ENCODE data around the gene NOXRED1. TPM values are rescaled to one million over a fixed set of nuclear protein-coding genes. Genes with fewer than 3 reads are reported as not detected.
A peak's percentile ranks its signal among the peaks of the same experiment; 100 is the strongest.

The NOXRED1 gene
- total RNA-seq, 4 donors from 2014 or later, result 0.15 to 0.63 (median 0.40) TPM

DNA sequence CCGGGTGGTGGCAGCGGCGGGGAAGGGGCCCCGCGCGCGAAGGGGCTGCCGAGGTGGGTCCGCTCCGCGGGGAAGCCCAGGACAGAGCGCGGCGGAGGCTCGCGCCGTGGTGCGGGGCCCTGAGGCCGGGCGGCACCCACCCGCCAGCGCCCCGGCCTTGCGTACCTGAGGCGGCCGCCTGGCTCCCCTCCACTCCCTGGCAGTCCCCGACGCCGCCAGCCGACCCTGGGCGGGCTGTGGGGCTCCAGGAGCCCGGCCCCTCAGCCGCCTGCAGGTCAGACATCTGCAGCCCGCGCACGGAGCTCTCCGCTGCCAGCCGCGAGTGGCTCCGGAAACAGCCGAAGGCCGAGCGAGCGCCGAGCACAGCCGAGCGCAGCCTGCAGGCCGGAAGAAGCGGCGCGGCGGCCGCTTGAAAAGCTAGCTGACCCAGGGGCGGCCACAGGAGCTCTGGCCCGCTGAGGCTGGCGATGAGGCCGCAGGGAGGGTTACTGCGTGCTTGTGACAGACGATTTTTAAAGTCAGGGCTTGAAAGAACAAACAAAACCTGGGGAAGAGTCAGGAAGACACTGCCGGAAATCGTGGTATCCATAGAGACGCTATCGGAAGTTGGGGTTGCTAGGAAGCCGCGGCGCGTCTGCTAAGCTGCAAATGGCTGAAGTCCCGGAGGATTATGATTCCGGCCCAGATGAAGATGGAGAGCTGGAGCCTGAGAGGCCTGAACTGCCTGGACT lies 46.4 kb downstream of the NOXRED1 start, which contains the start of the genes SAMD15 and TMED8:
Gene SAMD15 (plus strand): TSS at position 609 of the 731 bp plus-strand sequence. CDS start 40 bp downstream, at position 649.
Gene TMED8 (minus strand): TSS at position 324 of the 731 bp plus-strand sequence. CDS start 41 bp downstream, at position 283.
- H3K4me3 ChIP-seq (ENCODE audit: low read depth, poor library complexity, severe bottlenecking), result peak within 1 kb of the TSS; percentile 71
- TF ChIP-seq, protein P1, sequence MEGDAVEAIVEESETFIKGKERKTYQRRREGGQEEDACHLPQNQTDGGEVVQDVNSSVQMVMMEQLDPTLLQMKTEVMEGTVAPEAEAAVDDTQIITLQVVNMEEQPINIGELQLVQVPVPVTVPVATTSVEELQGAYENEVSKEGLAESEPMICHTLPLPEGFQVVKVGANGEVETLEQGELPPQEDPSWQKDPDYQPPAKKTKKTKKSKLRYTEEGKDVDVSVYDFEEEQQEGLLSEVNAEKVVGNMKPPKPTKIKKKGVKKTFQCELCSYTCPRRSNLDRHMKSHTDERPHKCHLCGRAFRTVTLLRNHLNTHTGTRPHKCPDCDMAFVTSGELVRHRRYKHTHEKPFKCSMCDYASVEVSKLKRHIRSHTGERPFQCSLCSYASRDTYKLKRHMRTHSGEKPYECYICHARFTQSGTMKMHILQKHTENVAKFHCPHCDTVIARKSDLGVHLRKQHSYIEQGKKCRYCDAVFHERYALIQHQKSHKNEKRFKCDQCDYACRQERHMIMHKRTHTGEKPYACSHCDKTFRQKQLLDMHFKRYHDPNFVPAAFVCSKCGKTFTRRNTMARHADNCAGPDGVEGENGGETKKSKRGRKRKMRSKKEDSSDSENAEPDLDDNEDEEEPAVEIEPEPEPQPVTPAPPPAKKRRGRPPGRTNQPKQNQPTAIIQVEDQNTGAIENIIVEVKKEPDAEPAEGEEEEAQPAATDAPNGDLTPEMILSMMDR (IDR thresholded peaks at IDR 0.05), result no peak
- no peak for TF ChIP-seq POLR2A (IDR thresholded peaks at IDR 0.05)
- DNase-seq (ENCODE audit: low spot score in 2 of 2), result peak; percentile 69 to 95
- intact Hi-C loops (cut with DNase I; ENCODE audit: low total_unique reads), result no loop called here
- WGBS, 2 donors, result 1% methylated on average over 16 to 55 of the region's 69 CpGs

DNA sequence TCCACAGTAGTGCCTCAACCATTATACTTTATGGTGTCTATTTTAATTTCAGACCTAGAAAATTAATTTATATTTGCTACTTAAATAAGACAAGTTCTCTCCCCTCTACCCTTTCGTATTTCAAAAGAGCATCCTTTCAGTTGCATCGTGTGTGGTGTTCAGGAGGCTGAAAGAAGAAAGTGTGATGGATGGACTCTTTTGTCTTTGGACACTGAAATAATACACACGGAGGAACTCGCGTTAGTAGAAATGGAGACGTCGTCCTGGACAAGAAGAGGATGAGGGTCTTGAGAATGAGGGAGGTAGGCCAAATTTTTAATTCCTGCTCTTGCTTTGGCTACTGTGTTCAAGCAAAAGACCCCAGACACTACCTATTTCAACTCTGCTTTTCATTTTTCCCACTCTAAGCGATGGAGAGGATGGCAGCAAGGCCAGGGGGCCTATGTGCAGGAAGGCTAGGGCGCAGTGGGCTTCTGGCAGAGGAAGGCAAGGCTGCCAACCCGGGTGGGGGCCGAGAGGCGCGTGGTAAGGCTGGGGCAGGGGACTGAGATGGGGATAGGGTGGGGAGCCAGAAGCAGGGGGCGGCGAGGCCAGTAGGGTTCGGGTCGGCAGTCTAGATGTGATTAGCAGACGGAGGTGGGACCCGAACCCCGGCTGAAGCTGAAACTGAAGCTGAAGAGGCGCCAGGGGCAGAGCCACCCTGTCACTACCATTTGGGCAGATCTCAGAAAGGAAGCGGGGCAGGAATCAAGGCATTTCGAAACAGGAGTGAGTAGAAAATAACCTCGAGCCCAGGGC lies 47.2 kb downstream of the NOXRED1 start:
- peak overlapping the region; percentile 71 for H3K4me3 ChIP-seq (ENCODE audit: low read depth, poor library complexity, severe bottlenecking)
- intact Hi-C loops (cut with DNase I; ENCODE audit: low total_unique reads), result no loop called here
- 9 to 14% methylated on average over 22 to 24 of the region's 24 CpGs for WGBS, 2 donors
- DNase-seq (ENCODE audit: low spot score in 2 of 2), result peak in 1 of 2 donors; percentile 19
- TF ChIP-seq, protein P1 (IDR thresholded peaks at IDR 0.05), result no peak
- no peak for TF ChIP-seq POLR2A (IDR thresholded peaks at IDR 0.05)

DNA sequence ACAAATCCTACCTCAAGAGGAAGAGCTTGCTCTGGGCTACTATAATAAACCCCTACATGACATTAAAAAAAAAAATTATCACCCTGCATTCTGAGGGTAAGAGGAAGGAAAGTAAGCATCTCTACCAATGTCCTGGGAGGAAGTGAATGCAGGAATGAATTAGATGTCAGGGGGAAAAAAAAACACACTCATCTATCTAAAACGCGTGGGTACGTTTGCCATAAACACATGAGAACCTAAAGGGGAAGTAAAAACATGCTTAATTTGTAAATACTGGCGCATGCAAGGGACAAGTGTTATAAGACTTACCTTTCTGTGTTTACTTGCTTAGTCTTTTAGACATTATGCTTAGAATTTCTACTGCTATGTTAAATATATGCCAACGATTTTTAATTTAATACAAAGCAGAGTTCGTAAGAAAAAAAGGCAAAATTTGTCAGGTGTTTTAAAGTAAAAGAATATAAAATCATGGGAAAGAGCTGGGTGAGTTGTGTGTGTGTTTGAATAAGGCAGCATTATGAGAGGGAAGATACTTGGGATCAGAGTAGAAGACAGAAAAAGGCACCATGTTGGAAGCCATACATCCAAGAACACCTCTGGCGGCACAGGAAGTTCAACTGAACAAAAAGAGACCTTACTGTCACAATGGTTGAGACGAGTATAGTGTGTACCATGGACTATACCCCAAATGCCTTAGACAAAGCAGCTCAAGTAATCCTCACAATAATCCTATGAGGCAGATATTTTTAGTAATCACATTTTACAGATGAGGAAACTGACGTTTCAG lies 48.0 kb downstream of the NOXRED1 start:
- no peak overlapping the region for H3K4me3 ChIP-seq (ENCODE audit: low read depth, poor library complexity, severe bottlenecking)
- intact Hi-C loops (cut with DNase I; ENCODE audit: low total_unique reads), result no loop called here
- TF ChIP-seq POLR2A (IDR thresholded peaks at IDR 0.05), result no peak
- TF ChIP-seq, protein P1 (IDR thresholded peaks at IDR 0.05), result no peak
- 83 to 85% methylated on average over 9 of the region's 9 CpGs for WGBS, 2 donors
- DNase-seq (ENCODE audit: low spot score in 2 of 2), result no peak

DNA sequence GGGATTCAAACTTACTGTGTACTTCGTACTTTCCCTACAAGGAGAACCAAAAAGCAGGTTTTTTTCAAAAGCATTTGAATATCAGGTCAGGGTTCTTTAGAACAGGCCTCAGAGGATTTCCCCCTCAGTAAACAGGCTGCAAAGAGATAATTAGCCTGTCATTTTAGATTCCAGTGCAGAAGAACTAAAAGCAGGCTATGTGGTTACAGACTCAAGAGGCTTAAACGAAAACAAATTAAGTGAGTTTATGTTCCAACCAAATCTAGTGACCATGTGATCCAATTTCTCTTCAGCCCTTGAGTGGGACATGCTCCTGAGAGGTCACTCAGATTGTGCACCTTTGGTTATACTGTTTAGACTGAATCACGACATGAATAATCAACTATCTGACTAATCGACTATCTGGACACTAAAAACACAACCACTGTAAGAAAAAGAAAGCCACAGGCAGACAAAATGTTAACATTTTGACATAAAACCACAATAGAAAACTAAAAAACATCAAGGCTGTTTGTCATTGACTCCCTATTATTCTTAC lies 51.0 kb downstream of the NOXRED1 start:
- DNase-seq (ENCODE audit: low spot score in 2 of 2), result no peak
- intact Hi-C loops (cut with DNase I; ENCODE audit: low total_unique reads), result no loop called here
- no peak overlapping the region for H3K4me3 ChIP-seq (ENCODE audit: low read depth, poor library complexity, severe bottlenecking)
- TF ChIP-seq POLR2A (IDR thresholded peaks at IDR 0.05), result no peak
- TF ChIP-seq, protein P1 (IDR thresholded peaks at IDR 0.05), result no peak
- WGBS, 2 donors, result 67 to 72% methylated on average over 4 of the region's 4 CpGs

DNA sequence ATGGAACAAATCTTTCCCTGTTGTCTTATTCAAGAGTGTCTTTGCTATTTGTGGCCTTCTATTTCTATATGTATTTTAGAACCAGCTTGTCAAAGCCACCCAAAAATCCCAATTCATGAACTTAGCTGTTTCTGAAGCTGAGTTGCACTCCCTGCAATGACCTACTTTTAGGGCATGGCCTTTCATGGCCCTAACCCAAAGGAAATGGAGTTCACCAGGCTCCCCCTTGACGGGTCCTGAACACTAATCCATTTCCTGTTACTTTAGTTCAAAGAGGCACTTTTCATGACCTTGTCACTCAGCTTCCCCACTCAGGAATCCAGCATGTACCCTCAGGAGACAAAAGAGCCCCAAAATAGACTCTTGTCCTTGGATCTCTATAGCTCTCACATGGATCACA lies 54.0 kb downstream of the NOXRED1 start:
- H3K4me3 ChIP-seq (ENCODE audit: low read depth, poor library complexity, severe bottlenecking), result no peak overlapping the region
- no peak for TF ChIP-seq POLR2A (IDR thresholded peaks at IDR 0.05)
- TF ChIP-seq, protein P1 (IDR thresholded peaks at IDR 0.05), result no peak
- WGBS, 2 donors, result 57 to 80% methylated on average over 1 of the region's 1 CpG
- no peak for DNase-seq (ENCODE audit: low spot score in 2 of 2)
- intact Hi-C loops (cut with DNase I; ENCODE audit: low total_unique reads), result no loop called here

Measured in lower leg skin (tissue), 4 donors.